GM12878 (cell line): Measurements from ENCODE around the gene FAM162A. TPM values are rescaled to one million over a fixed set of nuclear protein-coding genes. Genes with fewer than 3 reads are reported as not detected.

ENCODE experiments used
- ATAC-seq: fragments of 200-7000 bp; cut with Tn5 transposase; 3 replicates; pipeline ENCODE4 v1.9.1; 2020; ENCODE audit warnings: mild to moderate bottlenecking, moderate library complexity
- BruUV-seq: library from RNA; stranded (reverse); fragments of 400-500 nt; replicated peaks from 2 replicates; lab custom pipeline; 2021; lab: Mats Ljungman, UMichigan
- CTCF ChIA-PET: fragments of 300-600 bp; sonication (Branson Sonifier 250); formaldehyde crosslinking; extraction: SDS; loops from one replicate; lab custom pipeline; 2021; ENCODE audit warnings: inconsistent platforms; lab: Yijun Ruan, JAX
- POLR2A ChIA-PET: fragments of 350-600 bp; formaldehyde crosslinking; extraction: SDS; loops from one replicate; lab custom pipeline; 2021; ENCODE audit warnings: inconsistent platforms; lab: Charles Lee
- RAD21 ChIA-PET: fragments of 300-600 bp; sonication (Branson Sonifier 250); formaldehyde crosslinking; loops from one replicate; lab custom pipeline; 2023; ENCODE audit warnings: antibody characterized with exemption; ENCODE audit not compliant: unreplicated experiment; lab: Charles Lee
- SMC1A ChIA-PET: fragments of 300-600 bp; sonication (Branson Sonifier 250); formaldehyde crosslinking; loops from one replicate; lab custom pipeline; 2023; ENCODE audit not compliant: unreplicated experiment, uncharacterized antibody; lab: Charles Lee
- DNase-seq: peaks from one replicate; pipeline ENCODE4 v3.0.0-alpha.2; 2011; ENCODE audit warnings: low read depth, low spot score
- FAIRE-seq: peaks from 3 replicates; lab custom pipeline; 2011; peaks lifted over from hg19 to GRCh38; lab: Jason Lieb, UNC
- H2AFZ ChIP-seq: 2 replicates; pipeline ENCODE4 v1.6.0; 2011; ENCODE audit warnings: low read depth, low read length, control low read depth; ENCODE audit not compliant: control insufficient read depth
- H3K27ac ChIP-seq: 2 replicates; pipeline ENCODE4 v1.5.1; 2011; ENCODE audit warnings: control low read depth; ENCODE audit not compliant: control insufficient read depth, insufficient read depth
- H3K27me3 ChIP-seq, 2 experiments: replicated peaks in 1 of 2; 2 replicates each; pipeline versions ENCODE4 v1.6.0 to v1.6.1; 2011; ENCODE audit warnings: low read length in 1 of 2; ENCODE audit not compliant: control insufficient read depth in 2 of 2, insufficient read depth in 2 of 2
- H3K36me3 ChIP-seq, 2 experiments: 2 replicates each; pipeline ENCODE4 v1.5.1; 2011; ENCODE audit warnings: low read length in 1 of 2; ENCODE audit not compliant: control insufficient read depth in 2 of 2, insufficient read depth in 2 of 2
- H3K4me1 ChIP-seq: 2 replicates; pipeline ENCODE4 v1.6.1; 2011; ENCODE audit warnings: mild to moderate bottlenecking, low read length, moderate library complexity, mixed read lengths; ENCODE audit not compliant: control insufficient read depth, insufficient read depth
- H3K4me2 ChIP-seq: 2 replicates; pipeline ENCODE4 v1.6.0; 2011; ENCODE audit warnings: control low read depth; ENCODE audit not compliant: control insufficient read depth, insufficient read depth
- H3K4me3 ChIP-seq: fragments of 200-600 bp; sonication (generic); 2 replicates; pipeline ENCODE4 v1.5.1; 2016
- H3K79me2 ChIP-seq: 2 replicates; pipeline ENCODE4 v1.6.0; 2011; ENCODE audit warnings: low read length; ENCODE audit not compliant: control insufficient read depth, insufficient read depth
- H3K9ac ChIP-seq: 2 replicates; pipeline ENCODE4 v1.8.0; 2011; ENCODE audit warnings: low read length, control low read depth, mixed read lengths; ENCODE audit not compliant: control insufficient read depth, insufficient read depth
- H3K9me3 ChIP-seq: replicated peaks from 3 replicates; pipeline ENCODE4 v1.5.1; 2011; ENCODE audit warnings: mild to moderate bottlenecking, low read length; ENCODE audit not compliant: control insufficient read depth, insufficient read depth
- H4K20me1 ChIP-seq: 2 replicates; pipeline ENCODE4 v1.6.0; 2011; ENCODE audit not compliant: control insufficient read depth, insufficient read depth
- BCL11A ChIP-seq: IDR thresholded peaks from 2 replicates; pipeline ENCODE4 v1.6.1; 2011; ENCODE audit warnings: low read depth, low read length
- BRCA1 ChIP-seq: IDR thresholded peaks from 2 replicates; pipeline ENCODE4 v1.6.1; 2011; ENCODE audit warnings: low read depth, low read length, improper control_type of control experiment
- FOXM1 ChIP-seq: IDR thresholded peaks from 2 replicates; pipeline ENCODE4 v1.6.1; 2012; ENCODE audit warnings: low read depth, mild to moderate bottlenecking, inconsistent platforms, low read length, moderate library complexity
- GABPA ChIP-seq: IDR thresholded peaks from 2 replicates; pipeline ENCODE4 v1.6.1; 2014; ENCODE audit warnings: antibody characterized with exemption, low read depth, mild to moderate bottlenecking, inconsistent platforms
- IKZF2 ChIP-seq, 2 experiments: fragments of 450-650 bp; IDR thresholded peaks; 2 replicates each; pipeline ENCODE4 v1.6.1; 2017; ENCODE audit warnings: mild to moderate bottlenecking in 2 of 2, moderate library complexity in 2 of 2
- JUNB ChIP-seq: IDR thresholded peaks from 2 replicates; pipeline ENCODE4 v1.6.1; 2016; ENCODE audit warnings: antibody characterized with exemption, mild to moderate bottlenecking
- KAT2A ChIP-seq: conservative IDR thresholded peaks from 2 replicates; pipeline ENCODE4 v1.6.1; 2011; ENCODE audit warnings: low read depth, low read length; ENCODE audit not compliant: control insufficient read depth
- MEF2A ChIP-seq: IDR thresholded peaks from 2 replicates; pipeline ENCODE4 v1.6.1; 2011; ENCODE audit warnings: low read depth, mild to moderate bottlenecking, low read length, moderate library complexity; ENCODE audit not compliant: insufficient read depth
- MTA2 ChIP-seq: fragments of 450-650 bp; IDR thresholded peaks from 2 replicates; pipeline ENCODE4 v1.6.1; 2016; ENCODE audit warnings: low read depth, mild to moderate bottlenecking, moderate library complexity
- MYC ChIP-seq: IDR thresholded peaks from 2 replicates; pipeline ENCODE4 v1.6.1; 2011; ENCODE audit warnings: mild to moderate bottlenecking, low read length, moderate library complexity, inconsistent platforms; ENCODE audit not compliant: insufficient read depth, insufficient replicate concordance, insufficient read length, severe bottlenecking
- NFIC ChIP-seq: IDR thresholded peaks from 2 replicates; pipeline ENCODE4 v1.6.1; 2012; ENCODE audit warnings: low read depth, mild to moderate bottlenecking, inconsistent platforms, low read length, moderate library complexity
- PML ChIP-seq: IDR thresholded peaks from 2 replicates; pipeline ENCODE4 v1.6.1; 2012; ENCODE audit warnings: low read length, inconsistent platforms
- POLR2AphosphoS5 ChIP-seq: IDR thresholded peaks from 2 replicates; pipeline ENCODE4 v1.6.1; 2011; ENCODE audit warnings: mild to moderate bottlenecking, low read length, inconsistent platforms
- RBBP5 ChIP-seq: fragments of 200-600 bp; sonication (generic); conservative IDR thresholded peaks from 2 replicates; pipeline ENCODE4 v1.6.1; 2016
- RELB ChIP-seq: fragments of 450-650 bp; IDR thresholded peaks from 2 replicates; pipeline ENCODE4 v1.6.1; 2017; ENCODE audit warnings: low read depth, mild to moderate bottlenecking, moderate library complexity
- SMC3 ChIP-seq: IDR thresholded peaks from 2 replicates; pipeline ENCODE4 v1.6.1; 2011; ENCODE audit warnings: low read length, improper control_type of control experiment, borderline replicate concordance
- ZBED1 ChIP-seq: IDR thresholded peaks from 2 replicates; pipeline ENCODE4 v1.6.1; 2016; ENCODE audit warnings: borderline replicate concordance
- WGBS: methylation state at CpG from one replicate; pipeline ENCODE4 v1.1.6; 2016; ENCODE audit warnings: low lambda C conversion rate; ENCODE audit not compliant: insufficient replicate concordance, insufficient coverage; ENCODE audit errors: missing lambda C conversion rate; 5-methylcytosine and 5-hydroxymethylcytosine counted together
- in situ Hi-C: fragments of 300-500 bp; cut with MboI; formaldehyde crosslinking; loops from 9 replicates; pipeline ENCODE4 v1.14.3; 2018; ENCODE audit warnings: mixed read lengths
- intact Hi-C: fragments of 100-400 bp; cut with micrococcal nuclease; formaldehyde crosslinking; loops from one replicate; pipeline ENCODE4 v1.14.2; 2022; ENCODE audit not compliant: unreplicated experiment
- polyA plus RNA-seq, 11 experiments: library from polyadenylated mRNA; depleted of rRNA in 4 of 11; unstranded in 6 of 11; stranded (reverse) in 5 of 11; fragments of >200 nt; fragmentation: Nextera tagmentation in 4 of 11; fragmentation: Illumina TruSeq in 1 of 11; extraction: Ambion mirVana in 4 of 11; extraction: Trizol in 1 of 11; gene quantifications; 1 replicate in 1 of 11; 2 replicates in 10 of 11; pipeline versions ENCODE4 v1.2.1 to v1.2.3, GENCODE V29; 2011 to 2016; ENCODE audit warnings: inconsistent platforms in 2 of 11, missing spikeins in 2 of 11, low read depth in 1 of 11
- total RNA-seq, 4 experiments: library from RNA; depleted of rRNA in 3 of 4; stranded (reverse); fragments of >200 nt in 3 of 4; fragmentation: Illumina TruSeq in 1 of 4; extraction: Trizol in 1 of 4; gene quantifications; 2 replicates each; pipeline versions ENCODE4 v1.2.1 to v1.2.3, GENCODE V29; 2013 to 2021

FAM162A gene
- total and polyA plus RNA-seq, 10 of the 15 experiments (the other 5 are each of a cell fraction or from before 2014, with no cell fraction given), result 59.2 to 346 (median 149) TPM

- ChIA-PET RAD21 (no interaction called here), SMC1A (no interaction called here)
- Histone ChIP-seq H4K20me1 (no peaks in the 10 kb centered on the region), H3K79me2 (peaks cover 10% of the 10 kb centered on the region), H3K27ac (no peak overlapping the region), H3K9me3 (no peaks in the 10 kb centered on the region)
- WGBS, result 100% methylated on average over 2 of the region's 2 CpGs
- in situ Hi-C loops (no loop called here), intact Hi-C loops (no loop called here)
- no peak for TF ChIP-seq RBBP5
- no peak for TF ChIP-seq BRCA1
- TF ChIP-seq, all 136 proteins: peak for 0
- ATAC-seq (no peak), FAIRE-seq (no peak), DNase-seq (no peak)
- H2AFZ ChIP-seq, result no peak overlapping the region
- no TSS peak for BruUV-seq
- peaks cover 4 to 14% of the 10 kb centered on the region in 2 experiments for H3K36me3 ChIP-seq
- POLR2A ChIA-PET, result no interaction called here
- no peak overlapping the region for H3K4me3 ChIP-seq
- no peak overlapping the region for H3K9ac ChIP-seq
- H3K4me1 ChIP-seq, result peaks cover 5% of the 10 kb centered on the region; the same call in 1 of the 2 replicates
- no peaks in the 10 kb centered on the region for H3K27me3 ChIP-seq
- CTCF ChIA-PET, result no interaction called here
- no peak overlapping the region for H3K4me2 ChIP-seq
Measured at GRCh38 chr3:122421836-122422235, 37.9 kb downstream of the FAM162A start.

GRCh38 chr3:122427857-122428471 is 44.0 kb downstream of the FAM162A start:
- DNase-seq, result no peak
- BruUV-seq, result no TSS peak
- CTCF ChIA-PET, result interaction anchor here (0.7 to 1.2 kb wide), 3 partner anchors 10 to 884 kb away, joined by 3 to 4 read pairs (median 3); no protein-coding TSS in a partner anchor

More at GRCh38 chr3:122427857-122428471, 44.0 kb downstream of the FAM162A start:
- no peak overlapping the region for H3K4me3 ChIP-seq
- H3K9ac ChIP-seq, result no peak overlapping the region
- WGBS, result 2% methylated on average over 2 of the region's 2 CpGs
- H3K4me2 ChIP-seq, result no peak overlapping the region
- H3K27ac ChIP-seq, result no peak overlapping the region
- TF ChIP-seq JUNB (peak; percentile 83), KAT2A (no peak), MEF2A (0 out of 2 replicates have a peak, but pooled peaks have one; percentile 31), PML (0 out of 2 replicates have a peak, but pooled peaks have one; percentile 52), MTA2 (0 out of 2 replicates have a peak, but pooled peaks have one; percentile 34), FOXM1 (peak; percentile 69; the same call in 1 of the 2 replicates), POLR2AphosphoS5 (no peak), GABPA (0 out of 2 replicates have a peak, but pooled peaks have one; percentile 17), NFIC (peak; percentile 87), MYC (no peak), SMC3 (no peak), BCL11A (peak; percentile 31; the same call in 1 of the 2 replicates), ZBED1 (0 out of 2 replicates have a peak, but pooled peaks have one; percentile 39), RELB (no peak; the same call in 1 of the 2 replicates), IKZF2 (IDR thresholded peaks at IDR 0.05) (0 out of 4 replicates have a peak, but pooled peaks of 1 of the 2 experiments have one; percentile 12)
- H2AFZ ChIP-seq, result no peak overlapping the region
- ChIA-PET POLR2A (interaction anchor here (0.9 kb wide), 1 partner anchor 17 kb away, joined by 3 read pairs; no protein-coding TSS in a partner anchor), RAD21 (no interaction called here), SMC1A (interaction anchor here (1.1 kb wide), 1 partner anchor 35 kb away, joined by 3 read pairs; no protein-coding TSS in a partner anchor)
- peak; percentile 77 for ATAC-seq
- intact Hi-C loops, result no loop called here
- H3K36me3 ChIP-seq, result peaks cover 5 to 20% of the 10 kb centered on the region in 2 experiments
- H3K4me1 ChIP-seq, result no peaks in the 10 kb centered on the region
- in situ Hi-C loops, result no loop called here
- H3K9me3 ChIP-seq, result no peaks in the 10 kb centered on the region; the same call in 2 of the 3 replicates
- no peaks in the 10 kb centered on the region for H3K27me3 ChIP-seq
- no peaks in the 10 kb centered on the region; the same call in 1 of the 2 replicates for H3K79me2 ChIP-seq
- H4K20me1 ChIP-seq, result no peaks in the 10 kb centered on the region
- peak; percentile 62 for FAIRE-seq
